Measurements from ENCODE around the gene WDR4. TPM values are rescaled to one million over a fixed set of nuclear protein-coding genes. Genes with fewer than 3 reads are reported as not detected.
A peak's percentile ranks its signal among the peaks of the same experiment; 100 is the strongest.

Gene WDR4
- total RNA-seq, 1 experiment from 2014 or later, result 42.6 TPM

DNA sequence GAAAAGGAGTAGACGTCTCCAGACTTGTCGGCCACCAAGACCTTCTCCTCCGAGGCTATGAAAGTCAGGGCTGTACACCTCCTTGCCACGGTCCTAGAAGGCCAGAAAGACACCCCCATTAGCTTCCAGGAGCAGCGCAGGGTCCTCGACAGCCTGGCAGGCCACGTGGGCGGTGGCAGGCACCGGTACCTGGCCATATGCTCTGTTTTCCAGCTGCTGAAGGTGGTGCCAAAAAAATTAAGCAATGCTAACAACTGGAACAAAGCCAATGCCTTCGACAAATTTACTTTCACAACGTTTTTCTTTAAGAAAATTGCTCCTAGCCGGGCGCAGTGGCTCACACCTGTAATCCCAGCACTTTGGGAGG, 15.9 kb downstream of the WDR4 start:
- peaks cover 8% of the 10 kb centered on the region for H3K4me1 Mint-ChIP-seq
- ATAC-seq (no peak), DNase-seq (ENCODE audit: low spot score) (no peak)
- peak overlapping the region; percentile 71; the same call in 1 of the 2 replicates for H3K27ac Mint-ChIP-seq
- no peaks in the 10 kb centered on the region for H3K9me3 Mint-ChIP-seq
- peaks cover 49% of the 10 kb centered on the region for H3K36me3 Mint-ChIP-seq
- POLR2A ChIA-PET, result no interaction called here
- H3K4me3 Mint-ChIP-seq, result no peak overlapping the region
- TF ChIP-seq, protein P1, sequence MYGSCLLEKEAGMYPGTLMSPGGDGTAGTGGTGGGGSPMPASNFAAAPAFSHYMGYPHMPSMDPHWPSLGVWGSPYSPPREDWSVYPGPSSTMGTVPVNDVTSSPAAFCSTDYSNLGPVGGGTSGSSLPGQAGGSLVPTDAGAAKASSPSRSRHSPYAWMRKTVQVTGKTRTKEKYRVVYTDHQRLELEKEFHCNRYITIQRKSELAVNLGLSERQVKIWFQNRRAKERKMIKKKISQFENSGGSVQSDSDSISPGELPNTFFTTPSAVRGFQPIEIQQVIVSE (CRISPR knock-in tag; IDR thresholded peaks at IDR 0.05; ENCODE audit: borderline replicate concordance), result no peak
- no peak for TF ChIP-seq ZNF263 (CRISPR knock-in tag; IDR thresholded peaks at IDR 0.05; ENCODE audit: low read depth)
- no peak for TF ChIP-seq ZNF317 (CRISPR knock-in tag; IDR thresholded peaks at IDR 0.05; ENCODE audit: borderline replicate concordance, low read depth)
- no peak for TF ChIP-seq ATF1 (CRISPR knock-in tag; IDR thresholded peaks at IDR 0.05)
- TF ChIP-seq SP1 (CRISPR knock-in tag; conservative IDR thresholded peaks at IDR 0.05), result no peak
- TF ChIP-seq MXD4 (CRISPR knock-in tag; IDR thresholded peaks at IDR 0.05; ENCODE audit: borderline replicate concordance), result no peak
- no peaks in the 10 kb centered on the region for H3K27me3 Mint-ChIP-seq (ENCODE audit: low read depth)
- CTCF ChIA-PET, result interaction anchor here (1.0 kb wide), 2 partner anchors 10 to 28 kb away, joined by 4 to 5 read pairs; no protein-coding TSS in a partner anchor

DNA sequence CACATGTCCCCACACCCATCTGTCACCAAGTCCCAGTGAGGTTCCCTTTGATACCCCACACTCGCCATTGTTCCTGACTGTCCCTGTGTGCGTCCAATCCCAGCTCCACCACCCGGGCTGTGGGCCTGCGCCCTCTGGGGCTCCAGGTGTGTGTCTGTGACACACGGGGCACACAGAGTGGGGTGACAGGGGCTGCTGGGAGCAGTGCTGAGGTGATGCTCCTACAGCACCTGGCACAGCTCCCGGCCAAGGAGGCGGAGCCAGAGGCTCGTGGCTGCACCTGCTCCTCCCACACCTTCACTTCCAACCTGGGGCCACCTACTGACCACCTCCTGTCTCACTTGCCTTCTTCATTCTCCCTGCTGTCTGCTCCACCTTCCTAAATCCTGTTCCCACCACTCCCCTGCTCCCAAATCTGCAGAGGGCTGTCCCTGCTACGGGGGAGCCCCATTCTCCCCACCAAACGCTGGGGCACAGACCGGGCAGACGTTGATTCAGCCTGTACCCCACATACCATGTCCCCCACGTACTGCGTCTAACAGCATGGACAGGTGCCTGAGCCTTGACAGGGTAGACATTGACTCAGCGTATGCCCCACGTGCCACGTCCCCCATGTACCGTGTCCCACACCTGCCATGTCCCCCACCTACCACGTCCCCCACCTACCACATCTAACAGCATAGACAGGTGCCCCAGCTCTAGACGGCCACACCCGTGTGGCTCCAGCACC, 16.4 kb downstream of the WDR4 start:
- DNase-seq (ENCODE audit: low spot score) (peak; percentile 61), ATAC-seq (peak; percentile 79)
- peak overlapping the region; percentile 76 for H3K27ac Mint-ChIP-seq

More for the DNA sequence above, 16.4 kb downstream of the WDR4 start:
- ChIA-PET CTCF (interaction anchor here (0.5 to 1.8 kb wide), 13 partner anchors 9 to 270 kb away, joined by 3 to 6 read pairs (median 3); no protein-coding TSS in a partner anchor), POLR2A (no interaction called here)
- H3K9me3 Mint-ChIP-seq, result no peaks in the 10 kb centered on the region
- H3K27me3 Mint-ChIP-seq (ENCODE audit: low read depth), result no peaks in the 10 kb centered on the region
- peaks cover 8% of the 10 kb centered on the region for H3K4me1 Mint-ChIP-seq
- TF ChIP-seq, protein P2, sequence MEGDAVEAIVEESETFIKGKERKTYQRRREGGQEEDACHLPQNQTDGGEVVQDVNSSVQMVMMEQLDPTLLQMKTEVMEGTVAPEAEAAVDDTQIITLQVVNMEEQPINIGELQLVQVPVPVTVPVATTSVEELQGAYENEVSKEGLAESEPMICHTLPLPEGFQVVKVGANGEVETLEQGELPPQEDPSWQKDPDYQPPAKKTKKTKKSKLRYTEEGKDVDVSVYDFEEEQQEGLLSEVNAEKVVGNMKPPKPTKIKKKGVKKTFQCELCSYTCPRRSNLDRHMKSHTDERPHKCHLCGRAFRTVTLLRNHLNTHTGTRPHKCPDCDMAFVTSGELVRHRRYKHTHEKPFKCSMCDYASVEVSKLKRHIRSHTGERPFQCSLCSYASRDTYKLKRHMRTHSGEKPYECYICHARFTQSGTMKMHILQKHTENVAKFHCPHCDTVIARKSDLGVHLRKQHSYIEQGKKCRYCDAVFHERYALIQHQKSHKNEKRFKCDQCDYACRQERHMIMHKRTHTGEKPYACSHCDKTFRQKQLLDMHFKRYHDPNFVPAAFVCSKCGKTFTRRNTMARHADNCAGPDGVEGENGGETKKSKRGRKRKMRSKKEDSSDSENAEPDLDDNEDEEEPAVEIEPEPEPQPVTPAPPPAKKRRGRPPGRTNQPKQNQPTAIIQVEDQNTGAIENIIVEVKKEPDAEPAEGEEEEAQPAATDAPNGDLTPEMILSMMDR (IDR thresholded peaks at IDR 0.05), result no peak
- TF ChIP-seq, protein P3, sequence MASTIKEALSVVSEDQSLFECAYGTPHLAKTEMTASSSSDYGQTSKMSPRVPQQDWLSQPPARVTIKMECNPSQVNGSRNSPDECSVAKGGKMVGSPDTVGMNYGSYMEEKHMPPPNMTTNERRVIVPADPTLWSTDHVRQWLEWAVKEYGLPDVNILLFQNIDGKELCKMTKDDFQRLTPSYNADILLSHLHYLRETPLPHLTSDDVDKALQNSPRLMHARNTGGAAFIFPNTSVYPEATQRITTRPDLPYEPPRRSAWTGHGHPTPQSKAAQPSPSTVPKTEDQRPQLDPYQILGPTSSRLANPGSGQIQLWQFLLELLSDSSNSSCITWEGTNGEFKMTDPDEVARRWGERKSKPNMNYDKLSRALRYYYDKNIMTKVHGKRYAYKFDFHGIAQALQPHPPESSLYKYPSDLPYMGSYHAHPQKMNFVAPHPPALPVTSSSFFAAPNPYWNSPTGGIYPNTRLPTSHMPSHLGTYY (CRISPR knock-in tag; IDR thresholded peaks at IDR 0.05), result peak; percentile 17; the same call in 1 of the 2 replicates
- TF ChIP-seq PRRX2 (CRISPR knock-in tag; IDR thresholded peaks at IDR 0.05) (0 out of 2 replicates have a peak, but pooled peaks have one; percentile 34), GABPB1 (CRISPR knock-in tag; IDR thresholded peaks at IDR 0.05) (no peak)
- TF ChIP-seq, protein P4, sequence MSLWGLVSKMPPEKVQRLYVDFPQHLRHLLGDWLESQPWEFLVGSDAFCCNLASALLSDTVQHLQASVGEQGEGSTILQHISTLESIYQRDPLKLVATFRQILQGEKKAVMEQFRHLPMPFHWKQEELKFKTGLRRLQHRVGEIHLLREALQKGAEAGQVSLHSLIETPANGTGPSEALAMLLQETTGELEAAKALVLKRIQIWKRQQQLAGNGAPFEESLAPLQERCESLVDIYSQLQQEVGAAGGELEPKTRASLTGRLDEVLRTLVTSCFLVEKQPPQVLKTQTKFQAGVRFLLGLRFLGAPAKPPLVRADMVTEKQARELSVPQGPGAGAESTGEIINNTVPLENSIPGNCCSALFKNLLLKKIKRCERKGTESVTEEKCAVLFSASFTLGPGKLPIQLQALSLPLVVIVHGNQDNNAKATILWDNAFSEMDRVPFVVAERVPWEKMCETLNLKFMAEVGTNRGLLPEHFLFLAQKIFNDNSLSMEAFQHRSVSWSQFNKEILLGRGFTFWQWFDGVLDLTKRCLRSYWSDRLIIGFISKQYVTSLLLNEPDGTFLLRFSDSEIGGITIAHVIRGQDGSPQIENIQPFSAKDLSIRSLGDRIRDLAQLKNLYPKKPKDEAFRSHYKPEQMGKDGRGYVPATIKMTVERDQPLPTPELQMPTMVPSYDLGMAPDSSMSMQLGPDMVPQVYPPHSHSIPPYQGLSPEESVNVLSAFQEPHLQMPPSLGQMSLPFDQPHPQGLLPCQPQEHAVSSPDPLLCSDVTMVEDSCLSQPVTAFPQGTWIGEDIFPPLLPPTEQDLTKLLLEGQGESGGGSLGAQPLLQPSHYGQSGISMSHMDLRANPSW (CRISPR knock-in tag; conservative IDR thresholded peaks at IDR 0.05; ENCODE audit: low read depth), result no peak
- TF ChIP-seq, protein P5, sequence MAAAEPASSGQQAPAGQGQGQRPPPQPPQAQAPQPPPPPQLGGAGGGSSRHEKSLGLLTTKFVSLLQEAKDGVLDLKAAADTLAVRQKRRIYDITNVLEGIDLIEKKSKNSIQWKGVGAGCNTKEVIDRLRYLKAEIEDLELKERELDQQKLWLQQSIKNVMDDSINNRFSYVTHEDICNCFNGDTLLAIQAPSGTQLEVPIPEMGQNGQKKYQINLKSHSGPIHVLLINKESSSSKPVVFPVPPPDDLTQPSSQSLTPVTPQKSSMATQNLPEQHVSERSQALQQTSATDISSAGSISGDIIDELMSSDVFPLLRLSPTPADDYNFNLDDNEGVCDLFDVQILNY (CRISPR knock-in tag; IDR thresholded peaks at IDR 0.05), result no peak
- H3K4me3 Mint-ChIP-seq, result no peak overlapping the region
- H3K36me3 Mint-ChIP-seq, result peaks cover 47% of the 10 kb centered on the region
